SU-DHL-6 (cell line): ENCODE data around the gene HK2.
"Not testable (repeated sequence)": the region's sequence is repeated elsewhere in the genome, so short reads cannot be mapped to it uniquely, and the experiment has no call there.

Experiments
- H2AFZ ChIP-seq: fragments of 200-600 bp; sonication (generic); 2 replicates; pipeline ENCODE4 v1.6.1; 2014; ENCODE audit warnings: low read depth, mild to moderate bottlenecking, moderate library complexity, mixed read lengths, antibody characterized with exemption, low read length; ENCODE audit not compliant: severe bottlenecking
- H3F3A ChIP-seq: fragments of 200-600 bp; shearing (Covaris generic); 2 replicates; pipeline ENCODE4 v1.6.0; 2016; ENCODE audit warnings: antibody characterized with exemption, mild to moderate bottlenecking; ENCODE audit not compliant: insufficient read depth
- H3K27ac ChIP-seq: fragments of 200-600 bp; sonication (generic); 2 replicates; pipeline ENCODE4 v1.5.1; 2016; ENCODE audit warnings: low read depth, mild to moderate bottlenecking, low read length, moderate library complexity, mixed read lengths
- H3K27me3 ChIP-seq: fragments of 200-600 bp; sonication (generic), shearing (Covaris generic); 2 replicates; pipeline ENCODE4 v1.6.0; 2014; ENCODE audit warnings: mild to moderate bottlenecking, low read length
- H3K36me3 ChIP-seq: fragments of 200-600 bp; sonication (generic); 2 replicates; pipeline ENCODE4 v1.6.1; 2014; ENCODE audit warnings: mild to moderate bottlenecking, low read length, mixed read lengths
- H3K4me2 ChIP-seq: fragments of 300-600, 200-600 bp; shearing (Covaris generic), sonication (generic); 2 replicates; pipeline ENCODE4 v1.6.0; 2014; ENCODE audit warnings: low read length, low read depth, mild to moderate bottlenecking; ENCODE audit not compliant: poor library complexity, severe bottlenecking
- H3K4me3 ChIP-seq: fragments of 200-600 bp; sonication (generic); 2 replicates; pipeline ENCODE4 v1.5.1; 2014; ENCODE audit warnings: antibody characterized with exemption, low read length, mild to moderate bottlenecking, mixed read lengths; ENCODE audit not compliant: insufficient read depth, poor library complexity, severe bottlenecking
- H3K79me2 ChIP-seq: fragments of 200-600 bp; sonication (generic); 2 replicates; pipeline ENCODE4 v1.6.1; 2014; ENCODE audit warnings: mild to moderate bottlenecking, low read length, moderate library complexity; ENCODE audit not compliant: insufficient read depth
- H3K9ac ChIP-seq: fragments of 200-600 bp; sonication (generic); 2 replicates; pipeline ENCODE4 v1.7.0; 2014; ENCODE audit warnings: mild to moderate bottlenecking, low read length
- H3K9me2 ChIP-seq: fragments of 200-600 bp; sonication (generic); replicated peaks from 2 replicates; pipeline ENCODE4 v1.6.1; 2014; ENCODE audit warnings: low read length; ENCODE audit not compliant: insufficient read depth
- H3K9me3 ChIP-seq: fragments of 200-600 bp; sonication (generic); 2 replicates; pipeline ENCODE4 v1.6.1; 2014; ENCODE audit warnings: low read length, mixed read lengths; ENCODE audit not compliant: insufficient read depth
- H4K20me1 ChIP-seq: fragments of 200-600 bp; sonication (generic); 2 replicates; pipeline ENCODE4 v1.6.1; 2014; ENCODE audit warnings: low read depth, mild to moderate bottlenecking, antibody characterized with exemption, low read length, moderate library complexity, mixed read lengths
- CTCF ChIP-seq: fragments of 200-600 bp; sonication (generic); IDR thresholded peaks from one replicate; pipeline ENCODE4 v1.5.1; 2017; ENCODE audit warnings: antibody characterized with exemption, mild to moderate bottlenecking, low read length, moderate library complexity; ENCODE audit not compliant: insufficient read depth, poor library complexity, severe bottlenecking
- EZH2phosphoT487 ChIP-seq: fragments of 200-600 bp; sonication (generic), shearing (Covaris generic); conservative IDR thresholded peaks from 2 replicates; pipeline ENCODE4 v1.6.1; 2018; ENCODE audit warnings: mild to moderate bottlenecking, antibody characterized with exemption, low read length, moderate library complexity, mixed read lengths

The HK2 gene

GRCh38 chr2:74902281-74902860, 68.4 kb downstream of the HK2 start:
- Histone ChIP-seq H2AFZ (no peak overlapping the region), H3K36me3 (no peaks in the 10 kb centered on the region), H3K9me3 (no peaks in the 10 kb centered on the region), H3K27me3 (no peaks in the 10 kb centered on the region), H3K79me2 (no peaks in the 10 kb centered on the region), H3K4me3 (no peak overlapping the region), H3F3A (no peaks in the 10 kb centered on the region), H3K9me2 (no peaks in the 10 kb centered on the region), H3K4me2 (no peak overlapping the region), H3K9ac (no peak overlapping the region), H4K20me1 (no peaks in the 10 kb centered on the region), H3K27ac (no peak overlapping the region)
- TF ChIP-seq EZH2phosphoT487 (no peak), CTCF (no peak)

- Histone ChIP-seq H3K4me3 (no peak overlapping the region), H3K9me2 (no peaks in the 10 kb centered on the region), H2AFZ (no peak overlapping the region), H3K79me2 (no peaks in the 10 kb centered on the region), H3K27ac (no peak overlapping the region), H4K20me1 (no peaks in the 10 kb centered on the region), H3K27me3 (no peaks in the 10 kb centered on the region), H3K9me3 (no peaks in the 10 kb centered on the region), H3K4me2 (no peak overlapping the region), H3K9ac (no peak overlapping the region), H3F3A (no peaks in the 10 kb centered on the region), H3K36me3 (no peaks in the 10 kb centered on the region)
- no peak for TF ChIP-seq EZH2phosphoT487
- TF ChIP-seq CTCF = no peak
Measured at GRCh38 chr2:74906395-74906794, 72.5 kb downstream of the HK2 start.

GRCh38 chr2:74907560-74907959, 73.6 kb downstream of the HK2 start:
- H4K20me1 ChIP-seq, H3K9ac ChIP-seq, H3K27ac ChIP-seq, H3K36me3 ChIP-seq, H3K9me3 ChIP-seq, H3K4me2 ChIP-seq, H3F3A ChIP-seq, H3K79me2 ChIP-seq, H3K27me3 ChIP-seq, H3K9me2 ChIP-seq, H2AFZ ChIP-seq, H3K4me3 ChIP-seq: not testable (repeated sequence)

GRCh38 chr2:74908748-74909444, 75.0 kb downstream of the HK2 start:
- no peak overlapping the region for H3K4me3 ChIP-seq
- H4K20me1 ChIP-seq = no peaks in the 10 kb centered on the region
- H3K79me2 ChIP-seq = no peaks in the 10 kb centered on the region
- no peaks in the 10 kb centered on the region for H3K36me3 ChIP-seq
- no peak overlapping the region for H3K27ac ChIP-seq
- no peaks in the 10 kb centered on the region for H3K9me2 ChIP-seq
- H3K27me3 ChIP-seq = no peaks in the 10 kb centered on the region
- no peak overlapping the region for H3K4me2 ChIP-seq
- H3K9me3 ChIP-seq = no peaks in the 10 kb centered on the region
- no peak overlapping the region for H3K9ac ChIP-seq
- no peak overlapping the region for H2AFZ ChIP-seq
- H3F3A ChIP-seq = no peaks in the 10 kb centered on the region
- TF ChIP-seq EZH2phosphoT487 = no peak
- TF ChIP-seq CTCF = no peak
